Stimulated activated naive B cell treated with anti-CD40 and anti-IgM and Interleukin-4, amounts not matched to agents 10 μg/mL and 1 μg/mL and 100 μg/mL, for 72 hours (primary cell): ENCODE results near the gene ARNT2.
"Not testable (repeated sequence)": the region's sequence is repeated elsewhere in the genome, so short reads cannot be mapped to it uniquely, and the experiment has no call there.

Experiments used
- ATAC-seq, 2 donors: fragments of 150-1000 bp; cut with Tn5 transposase; replicated peaks; 2 replicates each; pipeline ENCODE4 v1.10.0; 2021; ENCODE audit warnings: moderate library complexity in 1 of 2
- DNase-seq: peaks from one replicate; pipeline ENCODE4 v3.0.0; 2021
- H3K27ac Mint-ChIP-seq: one replicate; pipeline ENCODE4 v1.8.0; 2022; ENCODE audit warnings: mild to moderate bottlenecking, mixed read lengths
- H3K27me3 Mint-ChIP-seq, 2 donors: one replicate each; pipeline ENCODE4 v1.8.0; 2022; ENCODE audit warnings: mixed read lengths in 2 of 2
- H3K36me3 Mint-ChIP-seq, 2 donors: one replicate each; pipeline ENCODE4 v1.8.0; 2022; ENCODE audit warnings: mixed read lengths in 2 of 2, mild to moderate bottlenecking in 1 of 2
- H3K4me1 Mint-ChIP-seq, 2 donors: one replicate each; pipeline ENCODE4 v1.8.0; 2022; ENCODE audit warnings: mixed read lengths in 2 of 2, mild to moderate bottlenecking in 1 of 2
- H3K4me3 Mint-ChIP-seq, 2 donors: one replicate each; pipeline ENCODE4 v1.8.0; 2022; ENCODE audit warnings: mild to moderate bottlenecking in 2 of 2, mixed read lengths in 2 of 2, moderate library complexity in 1 of 2
- H3K9me3 Mint-ChIP-seq, 2 donors: one replicate each; pipeline ENCODE4 v1.8.0; 2022; ENCODE audit warnings: mixed read lengths in 2 of 2, mild to moderate bottlenecking in 1 of 2

Gene ARNT2

GRCh38 chr15:80506286-80506893 lies 102.2 kb downstream of the ARNT2 start:
- no peak for ATAC-seq
- H3K9me3 Mint-ChIP-seq: no peaks in the 10 kb centered on the region
- H3K4me3 Mint-ChIP-seq: no peak overlapping the region
- no peaks in the 10 kb centered on the region for H3K36me3 Mint-ChIP-seq
- no peak for DNase-seq
- no peak overlapping the region for H3K27ac Mint-ChIP-seq
- peaks cover 5 to 9% of the 10 kb centered on the region in 2 donors for H3K4me1 Mint-ChIP-seq
- H3K27me3 Mint-ChIP-seq: peaks cover 5 to 20% of the 10 kb centered on the region in 2 donors

- no peak overlapping the region for H3K4me3 Mint-ChIP-seq
- H3K27me3 Mint-ChIP-seq: peaks cover 3 to 20% of the 10 kb centered on the region in 2 donors
- H3K4me1 Mint-ChIP-seq: peaks cover 5 to 9% of the 10 kb centered on the region in 2 donors
- H3K36me3 Mint-ChIP-seq: no peaks in the 10 kb centered on the region
- H3K27ac Mint-ChIP-seq: no peak overlapping the region
- H3K9me3 Mint-ChIP-seq: no peaks in the 10 kb centered on the region
- DNase-seq: no peak
- no peak for ATAC-seq
These were observed 102.9 kb downstream of the ARNT2 start for GRCh38 chr15:80507131-80507530.

GRCh38 chr15:80507638-80508316 lies 103.6 kb downstream of the ARNT2 start:
- no peak for ATAC-seq
- Mint-ChIP-seq H3K27ac (no peak overlapping the region), H3K27me3 (peaks cover 0 to 14% of the 10 kb centered on the region in 2 donors), H3K9me3 (no peaks in the 10 kb centered on the region), H3K4me1 (peaks cover 5 to 9% of the 10 kb centered on the region in 2 donors), H3K4me3 (no peak overlapping the region), H3K36me3 (no peaks in the 10 kb centered on the region)
- no peak for DNase-seq

- DNase-seq (no peak), ATAC-seq (no peak)
- Mint-ChIP-seq H3K27ac (no peak overlapping the region), H3K27me3 (peaks cover 0 to 12% of the 10 kb centered on the region in 2 donors), H3K4me1 (peaks cover 5 to 9% of the 10 kb centered on the region in 2 donors), H3K4me3 (no peak overlapping the region), H3K36me3 (no peaks in the 10 kb centered on the region), H3K9me3 (no peaks in the 10 kb centered on the region)
These were observed 104.6 kb downstream of the ARNT2 start for GRCh38 chr15:80508783-80509182.

- Mint-ChIP-seq H3K4me3 (no peak overlapping the region), H3K9me3 (no peaks in the 10 kb centered on the region), H3K4me1 (peaks cover 5 to 9% of the 10 kb centered on the region in 2 donors), H3K27ac (no peak overlapping the region), H3K36me3 (no peaks in the 10 kb centered on the region), H3K27me3 (peaks cover 0 to 12% of the 10 kb centered on the region in 2 donors)
- no peak for DNase-seq
- peak; percentile 29 to 31 for ATAC-seq
These were observed 105.6 kb downstream of the ARNT2 start for GRCh38 chr15:80509800-80510199.

- not testable (repeated sequence) for H3K4me3 Mint-ChIP-seq, ATAC-seq, H3K4me1 Mint-ChIP-seq, DNase-seq, H3K9me3 Mint-ChIP-seq, H3K36me3 Mint-ChIP-seq, H3K27ac Mint-ChIP-seq
- H3K27me3 Mint-ChIP-seq: peaks cover 0 to 12% of the 10 kb centered on the region in 2 donors
These were observed 106.8 kb downstream of the ARNT2 start for GRCh38 chr15:80510985-80511384.

GRCh38 chr15:80512726-80513660 lies 108.8 kb downstream of the ARNT2 start:
- Mint-ChIP-seq H3K4me3 (no peak overlapping the region), H3K9me3 (peaks cover 5 to 6% of the 10 kb centered on the region in 2 donors), H3K27me3 (peaks cover 0 to 12% of the 10 kb centered on the region in 2 donors), H3K27ac (no peak overlapping the region), H3K4me1 (peaks cover 5 to 9% of the 10 kb centered on the region in 2 donors), H3K36me3 (no peaks in the 10 kb centered on the region)
- peak in 1 of 2 donors; percentile 29 for ATAC-seq
- no peak for DNase-seq

- Mint-ChIP-seq H3K27ac (no peak overlapping the region), H3K4me3 (no peak overlapping the region), H3K4me1 (peaks cover 5 to 9% of the 10 kb centered on the region in 2 donors), H3K36me3 (no peaks in the 10 kb centered on the region), H3K27me3 (peaks cover 0 to 12% of the 10 kb centered on the region in 2 donors), H3K9me3 (peaks cover 5 to 6% of the 10 kb centered on the region in 2 donors)
- DNase-seq (no peak), ATAC-seq (no peak)
These were observed 110.0 kb downstream of the ARNT2 start for GRCh38 chr15:80514071-80514780.

GRCh38 chr15:80517290-80517689 lies 113.1 kb downstream of the ARNT2 start:
- DNase-seq (no peak), ATAC-seq (no peak)
- peak overlapping the region; percentile 15 for H3K27ac Mint-ChIP-seq
- peaks cover 5 to 6% of the 10 kb centered on the region in 2 donors for H3K9me3 Mint-ChIP-seq
- no peaks in the 10 kb centered on the region for H3K4me1 Mint-ChIP-seq
- H3K36me3 Mint-ChIP-seq: no peaks in the 10 kb centered on the region
- no peaks in the 10 kb centered on the region for H3K27me3 Mint-ChIP-seq
- no peak overlapping the region for H3K4me3 Mint-ChIP-seq

GRCh38 chr15:80518522-80518921 lies 114.3 kb downstream of the ARNT2 start:
- ATAC-seq: no peak
- Mint-ChIP-seq H3K36me3 (no peaks in the 10 kb centered on the region), H3K27ac (no peak overlapping the region)

GRCh38 chr15:80523746-80524145 lies 119.6 kb downstream of the ARNT2 start:
- Mint-ChIP-seq H3K9me3 (peaks cover 0 to 1% of the 10 kb centered on the region in 2 donors), H3K4me1 (no peaks in the 10 kb centered on the region), H3K4me3 (no peak overlapping the region), H3K27ac (no peak overlapping the region), H3K27me3 (peaks cover 5 to 6% of the 10 kb centered on the region in 2 donors), H3K36me3 (no peaks in the 10 kb centered on the region)
- ATAC-seq (no peak), DNase-seq (no peak)

More at GRCh38 chr15:80518522-80518921, 114.3 kb downstream of the ARNT2 start:
- Mint-ChIP-seq H3K4me1 (no peaks in the 10 kb centered on the region), H3K27me3 (no peaks in the 10 kb centered on the region), H3K4me3 (no peak overlapping the region), H3K9me3 (peaks cover 5 to 6% of the 10 kb centered on the region in 2 donors)
- no peak for DNase-seq

GRCh38 chr15:80525853-80526252 lies 121.7 kb downstream of the ARNT2 start:
- no peak overlapping the region for H3K4me3 Mint-ChIP-seq
- peaks cover 0 to 1% of the 10 kb centered on the region in 2 donors for H3K9me3 Mint-ChIP-seq
- no peaks in the 10 kb centered on the region for H3K4me1 Mint-ChIP-seq
- no peaks in the 10 kb centered on the region for H3K36me3 Mint-ChIP-seq
- DNase-seq: no peak
- H3K27ac Mint-ChIP-seq: no peak overlapping the region
- peaks cover 5 to 6% of the 10 kb centered on the region in 2 donors for H3K27me3 Mint-ChIP-seq
- ATAC-seq: no peak

- Mint-ChIP-seq H3K27me3 (peaks cover 9% of the 10 kb centered on the region in 2 donors), H3K27ac (no peak overlapping the region), H3K4me3 (no peak overlapping the region), H3K4me1 (no peaks in the 10 kb centered on the region), H3K36me3 (no peaks in the 10 kb centered on the region), H3K9me3 (peaks cover 0 to 1% of the 10 kb centered on the region in 2 donors)
- no peak for DNase-seq
- ATAC-seq: no peak
These were observed 122.6 kb downstream of the ARNT2 start for GRCh38 chr15:80526556-80527340.
